Measurements from ENCODE around the gene MUC5AC. TPM values are rescaled to one million over a fixed set of nuclear protein-coding genes. Genes with fewer than 3 reads are reported as not detected.
"Not testable (repeated sequence)": the region's sequence is repeated elsewhere in the genome, so short reads cannot be mapped to it uniquely, and the experiment has no call there.

The MUC5AC gene
- total RNA-seq, 1 experiment from 2014 or later = not detected

- DNase-seq (ENCODE audit: low spot score) = no peak
Observed at GRCh38 chr11:1177020-1177770, 19.4 kb downstream of the MUC5AC start.

- no peak for DNase-seq (ENCODE audit: low spot score)
Observed at GRCh38 chr11:1177771-1178090, 20.0 kb downstream of the MUC5AC start.

DNA sequence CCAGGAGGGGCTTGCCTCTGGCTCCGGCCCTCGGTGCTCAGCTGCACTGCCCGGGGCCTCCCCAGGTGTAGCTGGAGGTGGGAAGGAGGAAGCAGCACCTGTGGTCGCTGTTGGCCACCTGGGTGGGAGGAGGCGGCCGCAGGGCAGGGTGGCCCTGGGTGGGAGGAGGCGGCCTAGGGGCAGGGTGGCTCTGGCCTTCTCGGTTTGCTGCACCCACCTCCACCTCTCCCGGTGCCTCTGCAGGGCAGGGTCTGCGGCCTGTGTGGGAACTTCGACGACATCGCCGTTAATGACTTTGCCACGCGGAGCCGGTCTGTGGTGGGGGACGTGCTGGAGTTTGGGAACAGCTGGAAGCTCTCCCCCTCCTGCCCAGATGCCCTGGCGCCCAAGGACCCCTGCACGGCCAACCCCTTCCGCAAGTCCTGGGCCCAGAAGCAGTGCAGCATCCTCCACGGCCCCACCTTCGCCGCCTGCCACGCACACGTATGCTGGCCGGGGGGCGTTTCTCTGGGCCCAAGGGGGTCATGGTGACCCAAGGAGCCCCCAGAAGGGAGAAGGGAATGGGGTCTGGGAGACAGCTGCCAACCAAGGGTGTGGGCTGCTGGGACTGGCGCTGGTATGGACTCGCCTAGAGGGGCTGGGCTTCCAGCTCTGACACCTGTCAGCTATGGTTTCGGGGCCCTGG, 20.6 kb downstream of the MUC5AC start:
- no peak for DNase-seq (ENCODE audit: low spot score)

GRCh38 chr11:1178906-1179305, 21.2 kb downstream of the MUC5AC start:
- DNase-seq (ENCODE audit: low spot score) = no peak

- DNase-seq (ENCODE audit: low spot score) = no peak
Observed at GRCh38 chr11:1179641-1180040, 21.9 kb downstream of the MUC5AC start.

DNA sequence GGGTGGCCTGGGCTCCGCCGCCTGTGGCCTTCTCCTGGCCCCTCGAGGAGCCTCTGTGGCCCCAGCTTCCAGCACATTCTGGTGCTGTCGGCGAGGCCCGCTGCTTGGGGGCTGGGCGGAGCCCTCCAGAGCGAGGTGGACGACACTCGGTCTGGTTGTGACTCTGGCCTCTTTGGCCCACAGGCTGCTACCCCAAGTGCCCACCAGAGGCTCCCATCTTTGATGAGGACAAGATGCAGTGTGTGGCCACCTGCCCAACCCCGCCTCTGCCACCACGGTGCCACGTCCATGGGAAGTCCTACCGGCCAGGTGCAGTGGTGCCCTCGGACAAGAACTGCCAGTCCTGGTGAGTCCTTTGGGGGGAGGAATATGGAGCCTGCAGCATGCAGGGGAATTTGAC, 22.4 kb downstream of the MUC5AC start:
- DNase-seq (ENCODE audit: low spot score) = no peak

DNA sequence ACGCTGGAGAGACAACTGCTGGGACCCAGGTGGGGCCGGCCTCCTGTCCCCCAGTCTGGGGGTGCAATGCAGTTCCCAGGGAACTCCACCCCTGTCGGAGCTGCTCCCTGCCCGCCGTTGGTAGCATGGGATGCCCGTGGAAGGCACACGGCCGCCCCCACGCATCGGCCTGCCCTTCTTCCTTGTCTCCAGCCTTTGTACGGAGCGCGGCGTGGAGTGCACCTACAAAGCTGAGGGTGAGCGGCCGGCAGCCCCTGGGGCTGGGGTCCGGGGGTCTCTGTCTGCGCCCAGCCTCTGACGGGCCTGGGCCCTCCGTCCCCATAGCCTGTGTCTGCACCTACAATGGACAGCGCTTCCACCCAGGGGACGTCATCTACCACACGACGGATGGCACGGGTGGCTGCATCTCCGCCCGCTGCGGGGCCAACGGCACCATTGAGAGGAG, 23.2 kb downstream of the MUC5AC start:
- no peak for DNase-seq (ENCODE audit: low spot score)

DNA sequence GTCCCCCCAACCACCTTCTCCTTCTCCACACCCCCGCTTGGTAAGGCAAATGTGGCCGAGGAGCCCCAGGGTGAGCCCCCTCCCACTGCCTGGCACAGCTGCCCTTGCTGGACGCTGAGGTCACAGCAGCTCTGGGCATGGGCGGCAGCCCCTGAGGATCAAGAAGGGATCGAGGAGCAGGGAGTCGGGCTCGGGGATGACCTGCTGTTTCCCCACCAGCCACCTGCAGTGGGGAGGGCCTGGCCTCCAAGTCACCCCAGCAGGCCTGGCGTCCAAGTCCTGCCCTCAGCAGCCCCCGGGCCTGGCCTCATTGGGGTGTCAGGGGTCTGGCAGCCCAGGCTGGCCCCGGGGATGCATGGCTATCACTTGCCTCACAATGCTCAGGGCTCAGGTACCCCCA, 23.7 kb downstream of the MUC5AC start:
- DNase-seq (ENCODE audit: low spot score) = no peak

DNA sequence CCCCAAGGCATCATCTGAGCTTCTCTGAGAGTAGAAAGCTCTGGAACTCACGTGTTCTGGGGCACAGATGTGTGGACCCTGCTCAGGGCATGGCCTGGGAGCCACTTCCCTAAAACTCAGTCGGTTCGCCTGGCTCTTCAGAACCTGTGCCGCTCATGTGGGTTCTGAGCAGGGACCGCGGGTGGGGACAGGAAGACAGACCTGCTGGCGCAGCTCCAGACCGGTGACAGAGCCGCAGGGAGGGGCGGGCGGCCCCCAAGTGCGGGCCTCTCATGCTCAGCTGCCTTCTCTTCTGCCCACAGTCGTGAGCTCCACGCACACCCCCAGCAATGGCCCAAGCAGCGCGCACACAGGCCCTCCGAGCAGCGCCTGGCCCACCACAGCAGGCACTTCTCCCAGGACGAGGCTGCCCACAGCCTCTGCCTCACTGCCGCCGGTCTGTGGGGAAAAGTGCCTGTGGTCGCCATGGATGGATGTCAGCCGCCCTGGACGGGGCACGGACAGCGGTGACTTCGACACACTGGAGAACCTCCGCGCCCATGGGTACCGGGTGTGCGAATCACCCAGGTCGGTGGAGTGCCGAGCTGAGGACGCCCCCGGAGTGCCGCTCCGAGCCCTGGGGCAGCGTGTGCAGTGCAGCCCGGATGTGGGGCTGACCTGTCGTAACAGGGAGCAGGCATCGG, 24.2 kb downstream of the MUC5AC start:
- DNase-seq (ENCODE audit: low spot score) = no peak

DNA sequence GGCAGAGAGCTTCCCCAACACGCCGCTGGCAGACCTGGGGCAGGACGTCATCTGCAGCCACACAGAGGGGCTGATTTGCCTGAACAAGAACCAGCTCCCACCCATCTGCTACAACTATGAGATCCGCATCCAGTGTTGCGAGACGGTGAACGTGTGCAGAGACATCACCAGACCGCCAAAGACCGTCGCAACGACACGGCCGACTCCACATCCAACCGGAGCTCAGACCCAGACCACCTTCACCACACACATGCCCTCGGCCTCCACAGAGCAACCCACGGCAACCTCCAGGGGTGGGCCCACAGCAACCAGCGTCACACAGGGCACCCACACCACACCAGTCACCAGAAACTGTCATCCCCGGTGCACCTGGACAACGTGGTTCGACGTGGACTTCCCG, 26.4 kb downstream of the MUC5AC start:
- DNase-seq (ENCODE audit: low spot score) = not testable (repeated sequence)

DNA sequence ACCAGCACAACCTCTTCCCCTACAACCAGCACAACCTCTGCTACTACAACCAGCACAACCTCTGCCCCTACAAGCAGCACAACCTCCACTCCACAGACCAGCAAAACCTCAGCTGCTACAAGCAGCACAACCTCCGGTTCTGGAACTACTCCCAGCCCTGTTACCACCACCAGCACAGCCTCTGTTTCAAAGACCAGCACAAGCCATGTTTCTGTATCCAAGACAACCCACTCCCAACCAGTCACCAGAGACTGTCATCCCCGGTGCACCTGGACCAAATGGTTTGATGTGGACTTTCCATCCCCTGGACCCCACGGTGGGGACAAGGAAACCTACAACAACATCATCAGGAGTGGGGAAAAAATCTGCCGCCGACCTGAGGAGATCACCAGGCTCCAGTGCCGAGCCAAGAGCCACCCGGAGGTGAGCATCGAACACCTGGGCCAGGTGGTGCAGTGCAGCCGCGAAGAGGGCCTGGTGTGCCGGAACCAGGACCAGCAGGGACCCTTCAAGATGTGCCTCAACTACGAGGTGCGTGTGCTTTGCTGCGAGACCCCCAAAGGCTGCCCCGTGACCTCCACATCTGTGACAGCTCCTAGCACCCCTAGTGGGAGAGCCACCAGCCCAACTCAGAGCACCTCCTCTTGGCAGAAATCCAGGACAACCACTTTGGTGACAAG, 30.8 kb downstream of the MUC5AC start:
- not testable (repeated sequence) for DNase-seq (ENCODE audit: low spot score)

- DNase-seq (ENCODE audit: low spot score) = not testable (repeated sequence)
Observed at GRCh38 chr11:1189816-1190215, 32.1 kb downstream of the MUC5AC start.

GRCh38 chr11:1191786-1192470, 34.2 kb downstream of the MUC5AC start:
- not testable (repeated sequence) for DNase-seq (ENCODE audit: low spot score)

DNA sequence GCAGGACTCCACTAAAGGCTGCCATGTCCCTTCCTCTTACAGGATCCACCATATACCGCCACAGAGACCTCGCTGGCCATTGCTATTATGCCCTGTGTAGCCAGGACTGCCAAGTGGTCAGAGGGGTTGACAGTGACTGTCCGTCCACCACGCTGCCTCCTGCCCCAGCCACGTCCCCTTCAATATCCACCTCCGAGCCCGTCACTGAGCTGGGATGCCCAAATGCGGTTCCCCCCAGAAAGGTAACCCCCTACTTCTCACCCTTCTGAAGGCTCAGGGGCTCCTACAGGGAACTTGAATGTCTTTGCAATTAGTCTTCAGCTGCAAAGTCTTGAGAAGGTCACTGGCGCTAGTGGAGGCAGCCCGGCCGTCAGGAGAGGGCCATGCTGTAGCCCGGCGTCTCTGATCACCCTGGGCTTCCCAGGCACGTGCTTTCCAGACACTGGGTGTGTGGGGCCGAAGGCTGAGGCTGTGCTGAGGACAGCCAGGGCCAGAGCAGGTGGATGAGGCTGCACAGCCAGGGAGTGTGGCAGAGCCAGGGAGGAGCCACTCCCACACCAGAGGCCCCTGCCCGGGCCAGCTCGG, 35.1 kb downstream of the MUC5AC start:
- no peak for DNase-seq (ENCODE audit: low spot score)

- no peak for DNase-seq (ENCODE audit: low spot score)
Observed at GRCh38 chr11:1193326-1194230, 35.8 kb downstream of the MUC5AC start.

GRCh38 chr11:1194231-1194976, 36.7 kb downstream of the MUC5AC start:
- DNase-seq (ENCODE audit: low spot score) = no peak

GRCh38 chr11:1194977-1195681, 37.4 kb downstream of the MUC5AC start:
- DNase-seq (ENCODE audit: low spot score) = no peak

DNA sequence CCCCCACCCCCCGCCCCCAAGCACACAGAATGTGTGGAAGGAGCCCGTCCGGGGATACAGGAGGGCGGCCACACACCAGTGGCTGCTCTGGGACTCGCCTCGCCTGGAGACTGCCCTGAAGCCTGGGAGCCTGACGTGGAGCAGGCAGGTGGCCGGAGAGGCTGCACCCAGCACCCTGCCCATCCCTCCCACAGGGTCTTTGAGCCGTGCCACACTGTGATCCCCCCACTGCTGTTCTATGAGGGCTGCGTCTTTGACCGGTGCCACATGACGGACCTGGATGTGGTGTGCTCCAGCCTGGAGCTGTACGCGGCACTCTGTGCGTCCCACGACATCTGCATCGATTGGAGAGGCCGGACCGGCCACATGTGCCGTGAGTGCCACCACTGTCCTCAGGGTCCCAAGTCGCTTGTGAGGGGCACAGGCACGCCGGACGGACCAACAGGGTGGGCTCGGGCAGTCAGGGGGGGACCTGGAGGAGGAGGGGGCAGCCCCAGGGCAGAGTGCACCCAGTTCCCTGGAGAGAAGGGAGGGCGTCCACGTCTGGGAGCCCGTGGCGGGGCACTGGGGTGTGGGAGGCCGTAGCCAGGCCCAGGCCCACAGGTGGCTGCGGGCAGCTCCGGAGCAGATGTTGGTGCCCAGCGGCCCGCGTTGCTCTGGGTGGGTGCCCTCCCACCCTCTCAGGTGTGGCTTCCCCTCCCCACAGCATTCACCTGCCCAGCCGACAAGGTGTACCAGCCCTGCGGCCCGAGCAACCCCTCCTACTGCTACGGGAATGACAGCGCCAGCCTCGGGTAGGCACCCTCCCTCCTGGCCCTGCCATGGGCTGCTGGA, 38.1 kb downstream of the MUC5AC start:
- DNase-seq (ENCODE audit: low spot score) = no peak
